IPS-15b (cell line): ENCODE results near the gene HORMAD1.
"Not testable (repeated sequence)": the region's sequence is repeated elsewhere in the genome, so short reads cannot be mapped to it uniquely, and the experiment has no call there.

Experiments
- H3K27me3 ChIP-seq: one replicate; pipeline ENCODE4 v1.6.1; 2013; ENCODE audit warnings: low read length; ENCODE audit not compliant: control insufficient read depth, insufficient read depth
- H3K36me3 ChIP-seq: one replicate; pipeline ENCODE4 v1.6.1; 2013; ENCODE audit warnings: low read length; ENCODE audit not compliant: control insufficient read depth, insufficient read depth
- H3K4me1 ChIP-seq: one replicate; pipeline ENCODE4 v1.6.1; 2013; ENCODE audit warnings: mild to moderate bottlenecking, low read length; ENCODE audit not compliant: control insufficient read depth, insufficient read depth
- H3K4me3 ChIP-seq: one replicate; pipeline ENCODE4 v1.5.1; 2013; ENCODE audit warnings: low read depth, low read length
- H3K9ac ChIP-seq: one replicate; pipeline ENCODE4 v1.6.1; 2013; ENCODE audit warnings: low read depth, mild to moderate bottlenecking, low read length
- H3K9me3 ChIP-seq: one replicate; pipeline ENCODE4 v1.6.1; 2013; ENCODE audit warnings: mild to moderate bottlenecking, low read length; ENCODE audit not compliant: control insufficient read depth, insufficient read depth

HORMAD1 gene

DNA sequence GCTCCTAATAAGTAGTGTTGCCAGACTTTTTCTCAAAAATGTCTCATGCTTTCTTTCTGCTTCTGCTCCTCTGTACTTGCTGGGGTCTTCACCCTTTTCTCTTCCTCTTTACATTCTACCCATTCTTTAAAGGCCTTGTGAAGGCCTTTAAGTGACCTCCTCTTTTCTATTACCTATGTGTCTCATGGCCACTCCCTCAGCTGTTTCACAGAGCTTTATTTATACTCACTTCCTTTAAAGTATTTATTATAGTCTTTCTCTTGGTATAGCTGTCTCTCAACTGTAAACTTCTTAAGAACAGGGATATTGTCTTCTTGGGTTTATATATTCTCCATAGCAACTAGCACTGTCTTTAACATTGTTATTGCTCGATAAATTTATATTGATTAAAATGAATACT, 24.5 kb downstream of the HORMAD1 start:
- Histone ChIP-seq H3K9me3 (no peaks in the 10 kb centered on the region), H3K36me3 (peaks cover 5% of the 10 kb centered on the region), H3K4me1 (no peaks in the 10 kb centered on the region), H3K4me3 (peak overlapping the region; percentile 63), H3K27me3 (no peaks in the 10 kb centered on the region), H3K9ac (peak overlapping the region; percentile 9)

- no peaks in the 10 kb centered on the region for H3K9me3 ChIP-seq
- peak overlapping the region; percentile 63 for H3K4me3 ChIP-seq
- H3K36me3 ChIP-seq, result peaks cover 5% of the 10 kb centered on the region
- H3K9ac ChIP-seq, result no peak overlapping the region
- no peaks in the 10 kb centered on the region for H3K4me1 ChIP-seq
- no peaks in the 10 kb centered on the region for H3K27me3 ChIP-seq
These were observed 25.1 kb downstream of the HORMAD1 start for GRCh38 chr1:150695561-150695960.

- Histone ChIP-seq H3K27me3 (no peaks in the 10 kb centered on the region), H3K4me1 (no peaks in the 10 kb centered on the region), H3K36me3 (peaks cover 5% of the 10 kb centered on the region), H3K4me3 (no peak overlapping the region), H3K9me3 (no peaks in the 10 kb centered on the region), H3K9ac (no peak overlapping the region)
These were observed 28.0 kb downstream of the HORMAD1 start for GRCh38 chr1:150692720-150693119.

- no peak overlapping the region for H3K4me3 ChIP-seq
- peaks cover 7% of the 10 kb centered on the region for H3K36me3 ChIP-seq
- H3K4me1 ChIP-seq, result peaks cover 3% of the 10 kb centered on the region
These were observed 31.9 kb downstream of the HORMAD1 start for GRCh38 chr1:150688763-150689162.

DNA sequence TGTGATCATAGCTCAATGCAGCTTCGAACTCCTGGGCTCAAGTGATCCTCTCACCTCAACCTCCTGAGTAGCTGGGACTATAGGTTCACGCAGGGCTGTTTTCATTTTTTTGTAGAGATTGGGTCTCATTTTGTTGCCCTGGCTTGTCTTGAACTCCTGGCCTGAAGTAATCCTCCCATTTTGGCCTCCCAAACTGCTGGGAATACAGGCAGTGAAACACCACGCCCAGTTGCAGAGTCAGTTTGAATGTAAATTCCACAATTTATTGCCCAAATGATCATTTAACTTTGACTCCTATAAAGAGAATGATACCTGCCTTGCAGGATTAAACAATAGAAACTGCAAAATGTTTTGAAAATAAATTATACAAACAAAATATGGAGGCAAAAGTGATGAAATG, 34.4 kb downstream of the HORMAD1 start:
- H3K4me1 ChIP-seq, result peaks cover 4% of the 10 kb centered on the region
- H3K36me3 ChIP-seq, result peaks cover 2% of the 10 kb centered on the region
- no peaks in the 10 kb centered on the region for H3K9me3 ChIP-seq
- H3K4me3 ChIP-seq, result no peak overlapping the region
- H3K27me3 ChIP-seq, result no peaks in the 10 kb centered on the region
- H3K9ac ChIP-seq, result no peak overlapping the region

More at GRCh38 chr1:150688763-150689162, 31.9 kb downstream of the HORMAD1 start:
- Histone ChIP-seq H3K9ac (no peak overlapping the region), H3K27me3 (no peaks in the 10 kb centered on the region), H3K9me3 (no peaks in the 10 kb centered on the region)

GRCh38 chr1:150683914-150684313, 36.8 kb downstream of the HORMAD1 start:
- peaks cover 2% of the 10 kb centered on the region for H3K36me3 ChIP-seq

GRCh38 chr1:150678988-150679387, 41.7 kb downstream of the HORMAD1 start:
- no peaks in the 10 kb centered on the region for H3K9me3 ChIP-seq
- no peak overlapping the region for H3K4me3 ChIP-seq
- peaks cover 3% of the 10 kb centered on the region for H3K4me1 ChIP-seq
- no peaks in the 10 kb centered on the region for H3K27me3 ChIP-seq
- peaks cover 2% of the 10 kb centered on the region for H3K36me3 ChIP-seq
- no peak overlapping the region for H3K9ac ChIP-seq

More at GRCh38 chr1:150683914-150684313, 36.8 kb downstream of the HORMAD1 start:
- Histone ChIP-seq H3K4me1 (peaks cover 4% of the 10 kb centered on the region), H3K9ac (no peak overlapping the region), H3K9me3 (no peaks in the 10 kb centered on the region), H3K27me3 (no peaks in the 10 kb centered on the region), H3K4me3 (no peak overlapping the region)

DNA sequence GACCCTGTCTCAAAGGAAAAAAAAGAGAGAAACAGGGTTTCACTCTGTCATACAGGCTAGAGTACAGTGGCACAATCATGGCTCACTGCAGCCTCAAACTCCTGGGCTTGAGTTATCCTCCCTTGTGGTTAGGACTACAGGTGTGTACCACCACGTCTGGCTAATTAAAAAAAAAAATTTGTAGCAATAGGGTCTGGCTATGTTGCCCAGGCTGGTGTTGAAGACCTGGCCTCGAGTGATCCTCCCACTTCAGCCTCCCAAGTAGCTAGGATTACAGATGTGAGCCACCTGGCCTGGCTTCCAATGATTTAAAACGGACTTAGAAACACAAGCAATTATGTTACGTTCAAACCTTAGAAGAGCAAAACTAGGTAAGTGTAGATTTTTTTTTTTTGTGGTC, 45.8 kb downstream of the HORMAD1 start:
- H3K9ac ChIP-seq, result no peak overlapping the region
- peaks cover 2% of the 10 kb centered on the region for H3K36me3 ChIP-seq
- H3K4me3 ChIP-seq, result no peak overlapping the region
- H3K4me1 ChIP-seq, result no peaks in the 10 kb centered on the region
- H3K9me3 ChIP-seq, result no peaks in the 10 kb centered on the region
- H3K27me3 ChIP-seq, result no peaks in the 10 kb centered on the region

GRCh38 chr1:150663321-150663720, 57.4 kb downstream of the HORMAD1 start:
- Histone ChIP-seq H3K9ac (no peak overlapping the region), H3K4me3 (no peak overlapping the region), H3K27me3 (no peaks in the 10 kb centered on the region), H3K36me3 (peaks cover 6% of the 10 kb centered on the region), H3K4me1 (no peaks in the 10 kb centered on the region), H3K9me3 (no peaks in the 10 kb centered on the region)

GRCh38 chr1:150662811-150663210, 57.9 kb downstream of the HORMAD1 start:
- Histone ChIP-seq H3K27me3 (no peaks in the 10 kb centered on the region), H3K36me3 (peaks cover 6% of the 10 kb centered on the region), H3K9me3 (no peaks in the 10 kb centered on the region), H3K9ac (no peak overlapping the region), H3K4me1 (no peaks in the 10 kb centered on the region), H3K4me3 (no peak overlapping the region)

DNA sequence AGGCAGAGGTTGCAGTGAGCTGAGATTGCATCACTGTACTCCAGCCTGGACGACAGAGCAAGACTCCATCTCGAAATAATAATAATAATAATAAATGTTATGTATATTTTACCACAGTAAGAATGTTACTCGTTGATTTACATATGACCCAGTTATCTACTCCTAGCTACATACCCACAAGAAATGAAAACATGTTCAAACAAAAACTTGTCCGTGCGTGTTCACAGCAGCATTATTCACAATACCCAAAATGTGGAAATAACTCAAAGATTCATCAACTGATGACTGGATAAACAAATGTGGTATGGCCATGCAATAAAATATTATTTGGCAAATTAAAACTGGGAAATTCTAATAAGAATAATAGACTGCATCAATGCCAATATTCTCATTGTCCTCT, 59.5 kb downstream of the HORMAD1 start:
- Histone ChIP-seq H3K36me3 (peaks cover 6% of the 10 kb centered on the region), H3K4me1 (no peaks in the 10 kb centered on the region), H3K9ac (no peak overlapping the region), H3K27me3 (no peaks in the 10 kb centered on the region), H3K4me3 (no peak overlapping the region), H3K9me3 (no peaks in the 10 kb centered on the region)

DNA sequence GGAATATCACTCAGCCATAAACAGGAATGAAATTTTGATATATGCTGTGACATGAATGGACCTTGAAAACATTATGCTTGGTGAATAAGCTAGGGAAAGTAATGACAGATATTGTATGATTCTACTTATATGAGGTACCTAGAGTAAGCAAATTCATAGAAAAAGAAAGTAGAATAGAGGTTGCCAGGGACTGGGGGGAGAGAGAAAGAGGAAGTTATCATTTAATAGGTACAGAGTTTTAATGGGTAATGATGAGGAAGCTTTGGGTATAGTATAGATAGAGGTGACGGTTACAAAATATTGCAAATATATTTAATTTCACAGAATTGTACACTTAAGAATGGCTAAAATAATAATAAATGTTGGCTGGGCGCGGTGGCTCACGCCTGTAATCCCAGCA, 60.1 kb downstream of the HORMAD1 start:
- H3K4me1 ChIP-seq, result no peaks in the 10 kb centered on the region

DNA sequence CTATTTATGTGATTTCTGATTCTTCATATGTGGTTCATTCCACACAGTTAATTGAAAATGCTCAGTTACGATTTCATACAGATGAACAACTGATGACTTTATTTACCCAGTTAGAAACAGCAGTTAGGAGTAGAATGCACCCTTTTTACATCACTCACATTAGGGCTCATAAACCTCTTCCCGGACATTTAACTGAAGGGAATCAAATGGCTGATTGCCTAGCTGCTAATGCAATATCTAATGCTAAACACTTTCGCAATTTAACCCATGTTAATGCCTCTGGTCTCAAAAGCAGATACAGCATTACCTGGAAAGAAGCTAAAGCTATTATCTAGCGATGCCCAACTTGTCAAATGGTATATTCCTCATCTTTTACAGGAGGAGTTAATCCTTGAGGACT, 63.6 kb downstream of the HORMAD1 start:
- not testable (repeated sequence) for H3K36me3 ChIP-seq, H3K4me3 ChIP-seq, H3K4me1 ChIP-seq, H3K9me3 ChIP-seq, H3K9ac ChIP-seq, H3K27me3 ChIP-seq

More for the DNA sequence above, 60.1 kb downstream of the HORMAD1 start:
- no peaks in the 10 kb centered on the region for H3K9me3 ChIP-seq
- no peak overlapping the region for H3K4me3 ChIP-seq
- no peak overlapping the region for H3K9ac ChIP-seq
- no peaks in the 10 kb centered on the region for H3K27me3 ChIP-seq
- peaks cover 6% of the 10 kb centered on the region for H3K36me3 ChIP-seq
